ENCODE measurements around the gene SLC25A43.

- TF ChIP-seq ISL1 (CRISPR knock-in tag; IDR thresholded peaks at IDR 0.05) (no peak), CSRNP3 (CRISPR knock-in tag; IDR thresholded peaks at IDR 0.05) (no peak), BACH2 (CRISPR knock-in tag; IDR thresholded peaks at IDR 0.05; ENCODE audit: borderline replicate concordance) (no peak), ARNTL (CRISPR knock-in tag; IDR thresholded peaks at IDR 0.05; ENCODE audit: borderline replicate concordance, low read depth) (no peak), ESRRG (CRISPR knock-in tag; IDR thresholded peaks at IDR 0.05) (no peak), CSDC2 (CRISPR knock-in tag; IDR thresholded peaks at IDR 0.05) (no peak), ZNF8 (CRISPR knock-in tag; IDR thresholded peaks at IDR 0.05) (no peak), TOX (CRISPR knock-in tag; IDR thresholded peaks at IDR 0.05; ENCODE audit: borderline replicate concordance) (no peak), RARB (CRISPR knock-in tag; IDR thresholded peaks at IDR 0.05) (no peak), ZFP3 (CRISPR knock-in tag; IDR thresholded peaks at IDR 0.05) (no peak), CREB5 (CRISPR knock-in tag; IDR thresholded peaks at IDR 0.05; ENCODE audit: low read depth) (no peak), POU6F1 (CRISPR knock-in tag; IDR thresholded peaks at IDR 0.05; ENCODE audit: borderline replicate concordance, low read depth) (no peak), PATZ1 (CRISPR knock-in tag; IDR thresholded peaks at IDR 0.05; ENCODE audit: borderline replicate concordance) (no peak), OSR1 (CRISPR knock-in tag; IDR thresholded peaks at IDR 0.05) (no peak)
These were observed 78.7 kb downstream of the SLC25A43 start for GRCh38 chrX:119477812-119478232.
